A549 (cell line): Measurements from ENCODE around the gene GOLGA5.

ENCODE experiments used
- CEBPB ChIP-seq, 2 experiments: fragments of >200 bp in 1 of 2; sonication (Bioruptor Twin) in 1 of 2; formaldehyde crosslinking in 1 of 2; IDR thresholded peaks; 2 replicates each; pipeline ENCODE4 v1.6.1; 2012 to 2016
- CHD2 ChIP-seq: fragments of 150-350 bp; IDR thresholded peaks from 2 replicates; pipeline ENCODE4 v1.6.1; 2014; ENCODE audit warnings: low read length; ENCODE audit not compliant: partially characterized antibody
- EHMT2 ChIP-seq: fragments of 200-600 bp; sonication (generic); IDR thresholded peaks from 2 replicates; pipeline ENCODE4 v1.6.1; 2016; ENCODE audit warnings: antibody characterized with exemption, low read depth, mild to moderate bottlenecking, moderate library complexity
- FOSB ChIP-seq: fragments of 250-450 bp; sonication (Bioruptor Pico); IDR thresholded peaks from 2 replicates; pipeline ENCODE4 v1.5.0; 2020; ENCODE audit warnings: mild to moderate bottlenecking, moderate library complexity
- FOSL2 ChIP-seq, 2 experiments: fragments of 450-650 bp in 1 of 2; fragments of >200 bp in 1 of 2; sonication (Bioruptor Twin) in 1 of 2; formaldehyde crosslinking; IDR thresholded peaks; 2 replicates each; pipeline versions ENCODE4 v1.5.0 to v1.6.1; 2016 to 2020; ENCODE audit warnings: mild to moderate bottlenecking in 1 of 2, moderate library complexity in 1 of 2
- GATA3 ChIP-seq: IDR thresholded peaks from 2 replicates; pipeline ENCODE4 v1.6.1; 2012; ENCODE audit warnings: borderline replicate concordance
- MYC ChIP-seq: IDR thresholded peaks from 2 replicates; pipeline ENCODE4 v1.6.1; 2012; ENCODE audit warnings: mild to moderate bottlenecking, inconsistent platforms, low read length, improper control_type of control experiment, borderline replicate concordance
- NPAS2 ChIP-seq: fragments of 250-450 bp; sonication (Bioruptor Pico); IDR thresholded peaks from 2 replicates; pipeline ENCODE4 v1.8.0; 2022; ENCODE audit warnings: mild to moderate bottlenecking, moderate library complexity, borderline replicate concordance
- POLR2A ChIP-seq: IDR thresholded peaks from 2 replicates; pipeline ENCODE4 v1.6.1; 2012; ENCODE audit warnings: mild to moderate bottlenecking, low read length
- RARB ChIP-seq: fragments of 250-450 bp; sonication (Bioruptor Pico); IDR thresholded peaks from 2 replicates; pipeline ENCODE4 v1.8.0; 2021; ENCODE audit warnings: mild to moderate bottlenecking, moderate library complexity
- RCOR1 ChIP-seq: fragments of 150-350 bp; IDR thresholded peaks from 2 replicates; pipeline ENCODE4 v1.6.1; 2014; ENCODE audit warnings: antibody characterized with exemption, low read length, low read depth
- TP53 ChIP-seq: fragments of 250-450 bp; sonication (Bioruptor Pico); IDR thresholded peaks from 2 replicates; pipeline ENCODE4 v1.5.0; 2021; ENCODE audit warnings: mild to moderate bottlenecking, moderate library complexity
- ZFP36 ChIP-seq: fragments of 450-650 bp; IDR thresholded peaks from 2 replicates; pipeline ENCODE4 v1.6.1; 2014; ENCODE audit warnings: borderline replicate concordance; ENCODE audit not compliant: partially characterized antibody
- TF ChIP-seq, protein P1 (sequence below): fragments of >200 bp; sonication (Bioruptor Twin); formaldehyde crosslinking; IDR thresholded peaks from 3 replicates; pipeline ENCODE4 v1.5.1; 2016

GRCh38 chr14:92866901-92867865 is 73.1 kb downstream of the GOLGA5 start:
- TF ChIP-seq MYC (no peak), FOSB (CRISPR knock-in tag) (no peak), EHMT2 (no peak), TP53 (no peak), ZFP36 (no peak), FOSL2 (IDR thresholded peaks at IDR 0.05) (no peak), FOSL2 (CRISPR knock-in tag; IDR thresholded peaks at IDR 0.05) (no peak), CEBPB (IDR thresholded peaks at IDR 0.05) (no peak), POLR2A (no peak), CHD2 (no peak), GATA3 (no peak), RARB (CRISPR knock-in tag) (no peak), RCOR1 (no peak), NPAS2 (CRISPR knock-in tag) (no peak)
- TF ChIP-seq, protein P1, sequence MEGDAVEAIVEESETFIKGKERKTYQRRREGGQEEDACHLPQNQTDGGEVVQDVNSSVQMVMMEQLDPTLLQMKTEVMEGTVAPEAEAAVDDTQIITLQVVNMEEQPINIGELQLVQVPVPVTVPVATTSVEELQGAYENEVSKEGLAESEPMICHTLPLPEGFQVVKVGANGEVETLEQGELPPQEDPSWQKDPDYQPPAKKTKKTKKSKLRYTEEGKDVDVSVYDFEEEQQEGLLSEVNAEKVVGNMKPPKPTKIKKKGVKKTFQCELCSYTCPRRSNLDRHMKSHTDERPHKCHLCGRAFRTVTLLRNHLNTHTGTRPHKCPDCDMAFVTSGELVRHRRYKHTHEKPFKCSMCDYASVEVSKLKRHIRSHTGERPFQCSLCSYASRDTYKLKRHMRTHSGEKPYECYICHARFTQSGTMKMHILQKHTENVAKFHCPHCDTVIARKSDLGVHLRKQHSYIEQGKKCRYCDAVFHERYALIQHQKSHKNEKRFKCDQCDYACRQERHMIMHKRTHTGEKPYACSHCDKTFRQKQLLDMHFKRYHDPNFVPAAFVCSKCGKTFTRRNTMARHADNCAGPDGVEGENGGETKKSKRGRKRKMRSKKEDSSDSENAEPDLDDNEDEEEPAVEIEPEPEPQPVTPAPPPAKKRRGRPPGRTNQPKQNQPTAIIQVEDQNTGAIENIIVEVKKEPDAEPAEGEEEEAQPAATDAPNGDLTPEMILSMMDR: no peak
